Measurements from ENCODE around the gene FAIM.
A peak's percentile ranks its signal among the peaks of the same experiment; 100 is the strongest.
"Not testable (repeated sequence)": the region's sequence is repeated elsewhere in the genome, so short reads cannot be mapped to it uniquely, and the experiment has no call there.

Gene FAIM

GRCh38 chr3:138608322-138609135 lies at the start of gene FAIM:
Gene FAIM, plus strand, starts transcription at chr3:138608771. Its CDS starts 10,956 bp downstream, at chr3:138619727.
- peaks cover 3% of the 10 kb centered on the region for H3K9me3 Mint-ChIP-seq
- H3K36me3 Mint-ChIP-seq (ENCODE audit: low read depth): peaks cover 8% of the 10 kb centered on the region
- H3K27me3 Mint-ChIP-seq (ENCODE audit: low read depth): peaks cover 8% of the 10 kb centered on the region
- H3K27ac Mint-ChIP-seq: peak within 1 kb of the TSS; percentile 99 to 100 (median 100)
- TF ChIP-seq CTCF (IDR thresholded peaks at IDR 0.05; ENCODE audit: unreplicated experiment in 3 of 3): no peak
- H3K4me1 Mint-ChIP-seq: peaks cover 7% of the 10 kb centered on the region
- peak within 1 kb of the TSS; percentile 91 to 96 (median 95) for H3K4me3 Mint-ChIP-seq

GRCh38 chr3:138559134-138559533 lies 49.4 kb upstream of the FAIM start:
- Mint-ChIP-seq H3K27ac (no peak overlapping the region), H3K27me3 (ENCODE audit: low read depth) (no peaks in the 10 kb centered on the region), H3K9me3 (peaks cover 77% of the 10 kb centered on the region), H3K4me1 (no peaks in the 10 kb centered on the region), H3K4me3 (no peak overlapping the region), H3K36me3 (ENCODE audit: low read depth) (peaks cover 97% of the 10 kb centered on the region)
- no peak for TF ChIP-seq CTCF (IDR thresholded peaks at IDR 0.05; ENCODE audit: unreplicated experiment in 3 of 3)

- Mint-ChIP-seq H3K36me3 (ENCODE audit: low read depth) (peaks cover 98% of the 10 kb centered on the region), H3K9me3 (peaks cover 80% of the 10 kb centered on the region), H3K27ac (no peak overlapping the region), H3K4me1 (no peaks in the 10 kb centered on the region), H3K27me3 (ENCODE audit: low read depth) (no peaks in the 10 kb centered on the region), H3K4me3 (no peak overlapping the region)
- no peak for TF ChIP-seq CTCF (IDR thresholded peaks at IDR 0.05; ENCODE audit: unreplicated experiment in 3 of 3)
Measured at GRCh38 chr3:138560501-138560900, 48.1 kb upstream of the FAIM start.

- H3K9me3 Mint-ChIP-seq: peaks cover 78% of the 10 kb centered on the region
- peaks cover 98% of the 10 kb centered on the region for H3K36me3 Mint-ChIP-seq (ENCODE audit: low read depth)
- H3K4me3 Mint-ChIP-seq; H3K27me3 Mint-ChIP-seq (ENCODE audit: low read depth); H3K4me1 Mint-ChIP-seq; H3K27ac Mint-ChIP-seq: not testable (repeated sequence)
Measured at GRCh38 chr3:138562902-138563301, 45.7 kb upstream of the FAIM start.

- H3K4me3 Mint-ChIP-seq; H3K27me3 Mint-ChIP-seq (ENCODE audit: low read depth); H3K27ac Mint-ChIP-seq; H3K4me1 Mint-ChIP-seq: not testable (repeated sequence)
- H3K9me3 Mint-ChIP-seq: peaks cover 57% of the 10 kb centered on the region
- H3K36me3 Mint-ChIP-seq (ENCODE audit: low read depth): peaks cover 84% of the 10 kb centered on the region
Measured at GRCh38 chr3:138566293-138566692, 42.3 kb upstream of the FAIM start.

- Mint-ChIP-seq H3K9me3 (peaks cover 54% of the 10 kb centered on the region), H3K4me1 (no peaks in the 10 kb centered on the region), H3K4me3 (no peak overlapping the region), H3K36me3 (ENCODE audit: low read depth) (peaks cover 78% of the 10 kb centered on the region), H3K27me3 (ENCODE audit: low read depth) (no peaks in the 10 kb centered on the region), H3K27ac (no peak overlapping the region)
- TF ChIP-seq CTCF (IDR thresholded peaks at IDR 0.05; ENCODE audit: unreplicated experiment in 3 of 3): no peak
Measured at GRCh38 chr3:138567403-138567802, 41.2 kb upstream of the FAIM start.

- Mint-ChIP-seq H3K4me3 (no peak overlapping the region), H3K9me3 (peaks cover 48% of the 10 kb centered on the region), H3K4me1 (no peaks in the 10 kb centered on the region), H3K36me3 (ENCODE audit: low read depth) (peaks cover 79% of the 10 kb centered on the region), H3K27me3 (ENCODE audit: low read depth) (no peaks in the 10 kb centered on the region), H3K27ac (no peak overlapping the region)
- TF ChIP-seq CTCF (IDR thresholded peaks at IDR 0.05; ENCODE audit: unreplicated experiment in 3 of 3): no peak
Measured at GRCh38 chr3:138569090-138569489, 39.5 kb upstream of the FAIM start.

GRCh38 chr3:138569624-138570023 lies 38.9 kb upstream of the FAIM start:
- Mint-ChIP-seq H3K36me3 (ENCODE audit: low read depth) (peaks cover 79% of the 10 kb centered on the region), H3K9me3 (peaks cover 45% of the 10 kb centered on the region)
- H3K4me3 Mint-ChIP-seq; H3K4me1 Mint-ChIP-seq; H3K27me3 Mint-ChIP-seq (ENCODE audit: low read depth); H3K27ac Mint-ChIP-seq: not testable (repeated sequence)

All from nephron (organoid).